ENCODE data around the gene ARHGAP22.

Gene ARHGAP22

DNA sequence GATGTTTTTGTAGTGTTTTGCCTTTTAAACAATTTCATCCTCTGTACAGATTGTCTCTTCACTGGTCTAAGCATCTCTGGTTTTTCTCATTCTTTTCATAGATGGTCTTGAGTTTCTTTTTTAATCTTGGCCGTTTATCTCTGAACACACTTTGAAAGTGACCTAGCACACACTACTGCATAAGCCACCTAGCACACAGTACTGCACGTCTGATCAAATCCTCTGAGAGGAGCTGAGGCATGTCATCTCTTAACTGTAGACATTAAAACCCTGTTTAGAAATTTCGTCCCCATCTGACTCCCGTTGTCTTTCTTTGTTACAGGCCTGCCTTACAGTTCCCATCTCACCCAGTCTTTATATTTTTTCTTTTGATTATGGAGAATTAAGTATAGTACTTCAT is 198.2 kb downstream of the ARHGAP22 start:
- DNase-seq (ENCODE audit: insufficient read length, low spot score) = no peak
- FAIRE-seq = no peak

DNA sequence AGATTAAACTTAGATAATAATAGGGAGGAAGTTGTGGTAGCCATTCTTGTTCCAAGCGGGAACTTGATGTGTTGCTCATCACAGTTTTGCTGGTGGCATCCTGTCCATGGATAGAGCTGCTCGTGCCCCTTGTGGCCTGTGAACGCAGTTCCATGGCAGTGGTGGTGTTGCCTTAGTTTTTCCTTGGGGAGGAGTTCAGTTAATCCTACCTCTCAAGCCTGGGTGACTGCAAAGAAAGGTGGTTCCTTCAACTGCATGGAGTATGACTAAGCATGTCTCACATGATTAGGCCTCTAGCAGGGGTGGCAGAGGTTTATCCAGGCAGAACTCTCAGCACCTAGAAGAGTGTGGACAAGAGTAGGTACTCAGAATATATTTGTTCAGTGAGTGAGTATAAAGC is 198.7 kb downstream of the ARHGAP22 start:
- DNase-seq (ENCODE audit: insufficient read length, low spot score) (no peak), FAIRE-seq (no peak)

DNA sequence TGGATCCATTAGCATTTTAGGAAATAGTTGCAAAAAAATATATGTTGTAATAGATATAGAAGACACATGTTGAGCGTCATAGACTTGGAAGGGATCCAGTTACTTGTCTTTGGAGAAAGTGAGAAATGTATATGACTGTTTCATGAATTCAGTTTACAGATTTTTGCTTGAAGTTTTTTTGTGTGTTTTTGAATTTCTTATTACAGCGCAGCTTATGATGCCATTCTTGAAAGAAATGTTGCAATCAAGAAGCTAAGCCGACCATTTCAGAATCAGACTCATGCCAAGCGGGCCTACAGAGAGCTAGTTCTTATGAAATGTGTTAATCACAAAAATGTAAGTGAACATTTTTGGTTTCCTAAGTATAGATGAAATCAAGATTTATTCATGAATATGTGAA is 200.2 kb downstream of the ARHGAP22 start:
- no peak for DNase-seq (ENCODE audit: insufficient read length, low spot score)

DNA sequence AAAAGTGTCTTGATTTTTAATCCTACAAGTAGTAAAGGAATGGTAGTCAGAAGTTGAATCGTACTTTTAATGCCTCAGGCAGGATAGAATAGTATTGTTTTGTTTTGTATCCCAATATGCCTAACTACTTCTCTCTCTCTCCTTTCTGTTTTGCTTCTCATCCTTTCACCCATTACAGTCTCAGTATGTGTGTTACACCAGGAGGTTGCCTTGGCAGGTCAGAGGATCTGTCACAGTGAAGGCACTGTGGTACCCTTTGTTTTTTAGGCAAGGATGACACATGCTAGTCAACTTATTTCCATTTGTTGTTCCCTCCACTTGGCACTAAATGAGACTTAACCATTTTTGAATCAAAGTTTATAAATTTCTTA is 204.0 kb downstream of the ARHGAP22 start:
- FAIRE-seq (no peak), DNase-seq (ENCODE audit: insufficient read length, low spot score) (no peak)

More for the DNA sequence above, 200.2 kb downstream of the ARHGAP22 start:
- FAIRE-seq = no peak

DNA sequence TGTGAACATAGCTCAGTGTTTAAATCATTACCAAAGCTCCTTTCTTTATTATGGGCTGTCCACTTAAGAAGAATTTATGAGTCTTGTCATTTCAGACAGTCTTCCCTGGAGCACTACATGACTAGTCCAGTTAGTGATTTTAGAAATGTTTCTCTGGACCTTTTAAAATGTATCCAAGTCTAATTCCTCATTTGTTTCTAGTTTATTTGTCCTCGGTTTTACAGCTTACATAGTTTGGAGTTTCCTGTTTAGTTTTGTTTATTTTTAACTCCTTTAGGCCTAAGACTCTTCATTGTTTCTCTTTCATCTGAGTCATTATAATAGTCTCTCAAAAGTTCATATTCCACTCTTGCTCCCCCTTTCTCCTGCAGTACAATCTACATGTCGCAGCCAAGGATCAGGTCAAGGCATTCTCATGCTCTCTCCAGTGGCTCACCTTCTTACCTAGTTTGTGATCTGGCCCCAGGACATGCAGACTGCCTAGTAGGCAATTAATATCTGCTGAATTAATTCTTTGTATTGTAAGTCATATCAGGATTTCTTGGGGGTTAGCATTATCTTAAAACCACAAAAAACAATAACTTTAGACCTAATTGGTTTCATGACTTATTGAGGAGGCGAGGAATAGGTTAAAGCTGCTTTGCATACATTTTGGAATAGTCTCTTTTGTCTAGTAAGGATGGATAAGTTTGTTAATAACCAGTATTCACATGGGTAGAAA is 204.6 kb downstream of the ARHGAP22 start:
- FAIRE-seq = peak; percentile 71
- no peak for DNase-seq (ENCODE audit: insufficient read length, low spot score)

DNA sequence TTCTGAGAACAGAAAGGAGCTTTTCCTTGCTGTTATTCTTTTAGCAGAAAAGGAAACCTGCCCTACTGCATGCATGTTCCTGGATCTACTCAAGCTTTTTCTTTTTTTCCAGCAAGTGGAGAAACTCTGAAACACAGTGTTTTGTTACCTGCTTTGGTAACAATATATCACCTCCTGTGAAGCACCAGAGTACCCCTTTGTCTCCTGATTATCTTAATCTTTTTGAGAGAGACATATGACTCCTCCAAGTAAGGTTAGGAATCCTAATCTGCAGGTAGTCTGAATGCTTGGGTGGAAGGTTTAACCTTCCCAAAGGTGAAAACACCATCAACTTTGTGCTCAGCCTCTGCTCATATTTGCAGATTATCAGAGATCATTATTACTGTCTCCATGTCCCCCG is 205.3 kb downstream of the ARHGAP22 start:
- no peak for FAIRE-seq
- no peak for DNase-seq (ENCODE audit: insufficient read length, low spot score)

DNA sequence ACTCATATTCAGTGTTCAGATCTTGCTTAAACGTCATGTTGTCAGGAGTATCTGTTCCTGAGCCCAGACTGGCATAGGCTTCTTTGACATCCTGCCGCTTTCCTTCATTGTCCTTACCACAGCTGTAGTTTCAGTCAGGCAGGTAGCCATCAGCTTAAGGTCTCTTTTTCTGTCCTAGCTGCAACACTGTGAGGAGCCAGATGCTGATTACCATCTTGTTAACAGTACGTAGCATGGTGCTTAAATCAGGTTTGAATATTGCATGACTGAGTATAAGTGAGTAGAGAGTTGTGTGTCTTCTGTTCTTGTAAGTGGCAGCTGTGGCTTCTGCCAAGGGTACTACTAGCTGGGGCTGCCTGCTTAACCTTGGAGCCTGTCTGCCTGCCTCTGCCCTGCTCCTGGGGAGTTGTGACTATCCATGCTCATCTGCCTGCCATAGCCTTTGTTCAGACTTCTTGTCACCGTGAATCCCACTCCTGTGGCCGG is 205.8 kb downstream of the ARHGAP22 start:
- DNase-seq (ENCODE audit: insufficient read length, low spot score) (no peak), FAIRE-seq (no peak)

DNA sequence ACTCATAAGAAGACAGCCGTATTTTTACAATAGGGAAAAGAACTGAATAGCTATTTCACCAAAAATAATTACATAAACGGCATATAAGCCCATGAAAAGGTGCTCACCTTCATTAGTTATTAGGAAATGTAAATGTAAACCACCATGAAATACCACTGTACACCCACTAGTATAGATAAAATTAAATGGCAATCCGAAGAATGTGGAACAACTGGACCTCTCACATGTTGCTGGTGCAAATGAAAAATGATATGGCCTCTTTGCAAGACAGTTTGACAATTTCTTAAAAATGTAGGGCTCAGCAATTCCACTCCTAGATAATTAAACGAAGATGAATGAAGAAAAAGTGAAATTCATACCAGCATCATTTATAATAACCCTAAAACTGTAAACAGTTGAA is 206.6 kb downstream of the ARHGAP22 start:
- FAIRE-seq = peak; percentile 45
- no peak for DNase-seq (ENCODE audit: insufficient read length, low spot score)
